ENCODE data around the gene SPAG8.

The SPAG8 gene

DNA sequence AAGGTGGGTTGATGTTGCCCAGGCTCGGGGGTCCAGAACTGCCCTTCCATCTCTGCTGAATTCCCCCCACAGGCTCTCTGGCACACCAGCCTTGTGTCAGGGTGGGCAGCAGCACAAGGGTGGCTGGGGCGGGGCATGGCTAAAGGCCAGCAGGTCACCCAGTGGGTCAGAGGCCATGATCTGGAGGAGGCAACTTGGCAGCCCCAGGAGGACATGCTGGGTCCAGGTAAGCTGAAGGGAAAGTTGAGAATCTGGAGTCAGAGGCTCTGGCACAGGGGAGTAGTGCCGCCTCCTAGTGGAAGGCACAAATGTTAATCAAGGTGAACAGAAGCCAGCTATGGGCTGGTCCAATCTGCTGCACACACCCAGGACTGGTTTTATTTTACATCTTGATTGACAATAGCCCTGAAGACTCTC lies 23.2 kb upstream of the SPAG8 start:
- no peaks in the 10 kb centered on the region for H3K9me3 ChIP-seq
- no peaks in the 10 kb centered on the region for H3K36me3 ChIP-seq
- TF ChIP-seq, protein P1, sequence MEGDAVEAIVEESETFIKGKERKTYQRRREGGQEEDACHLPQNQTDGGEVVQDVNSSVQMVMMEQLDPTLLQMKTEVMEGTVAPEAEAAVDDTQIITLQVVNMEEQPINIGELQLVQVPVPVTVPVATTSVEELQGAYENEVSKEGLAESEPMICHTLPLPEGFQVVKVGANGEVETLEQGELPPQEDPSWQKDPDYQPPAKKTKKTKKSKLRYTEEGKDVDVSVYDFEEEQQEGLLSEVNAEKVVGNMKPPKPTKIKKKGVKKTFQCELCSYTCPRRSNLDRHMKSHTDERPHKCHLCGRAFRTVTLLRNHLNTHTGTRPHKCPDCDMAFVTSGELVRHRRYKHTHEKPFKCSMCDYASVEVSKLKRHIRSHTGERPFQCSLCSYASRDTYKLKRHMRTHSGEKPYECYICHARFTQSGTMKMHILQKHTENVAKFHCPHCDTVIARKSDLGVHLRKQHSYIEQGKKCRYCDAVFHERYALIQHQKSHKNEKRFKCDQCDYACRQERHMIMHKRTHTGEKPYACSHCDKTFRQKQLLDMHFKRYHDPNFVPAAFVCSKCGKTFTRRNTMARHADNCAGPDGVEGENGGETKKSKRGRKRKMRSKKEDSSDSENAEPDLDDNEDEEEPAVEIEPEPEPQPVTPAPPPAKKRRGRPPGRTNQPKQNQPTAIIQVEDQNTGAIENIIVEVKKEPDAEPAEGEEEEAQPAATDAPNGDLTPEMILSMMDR (IDR thresholded peaks at IDR 0.05), result no peak
- H3K4me3 ChIP-seq (ENCODE audit: low read depth in 1 of 2, low read length in 1 of 2), result no peak overlapping the region
- H3K4me1 ChIP-seq (ENCODE audit: control insufficient read depth in 1 of 2, insufficient read depth in 1 of 2, low read depth in 1 of 2, low read length in 1 of 2), result peaks cover 36 to 50% of the 10 kb centered on the region in 2 experiments
- H3K27ac ChIP-seq, result no peak overlapping the region
- peaks cover 72% of the 10 kb centered on the region for H3K27me3 ChIP-seq

DNA sequence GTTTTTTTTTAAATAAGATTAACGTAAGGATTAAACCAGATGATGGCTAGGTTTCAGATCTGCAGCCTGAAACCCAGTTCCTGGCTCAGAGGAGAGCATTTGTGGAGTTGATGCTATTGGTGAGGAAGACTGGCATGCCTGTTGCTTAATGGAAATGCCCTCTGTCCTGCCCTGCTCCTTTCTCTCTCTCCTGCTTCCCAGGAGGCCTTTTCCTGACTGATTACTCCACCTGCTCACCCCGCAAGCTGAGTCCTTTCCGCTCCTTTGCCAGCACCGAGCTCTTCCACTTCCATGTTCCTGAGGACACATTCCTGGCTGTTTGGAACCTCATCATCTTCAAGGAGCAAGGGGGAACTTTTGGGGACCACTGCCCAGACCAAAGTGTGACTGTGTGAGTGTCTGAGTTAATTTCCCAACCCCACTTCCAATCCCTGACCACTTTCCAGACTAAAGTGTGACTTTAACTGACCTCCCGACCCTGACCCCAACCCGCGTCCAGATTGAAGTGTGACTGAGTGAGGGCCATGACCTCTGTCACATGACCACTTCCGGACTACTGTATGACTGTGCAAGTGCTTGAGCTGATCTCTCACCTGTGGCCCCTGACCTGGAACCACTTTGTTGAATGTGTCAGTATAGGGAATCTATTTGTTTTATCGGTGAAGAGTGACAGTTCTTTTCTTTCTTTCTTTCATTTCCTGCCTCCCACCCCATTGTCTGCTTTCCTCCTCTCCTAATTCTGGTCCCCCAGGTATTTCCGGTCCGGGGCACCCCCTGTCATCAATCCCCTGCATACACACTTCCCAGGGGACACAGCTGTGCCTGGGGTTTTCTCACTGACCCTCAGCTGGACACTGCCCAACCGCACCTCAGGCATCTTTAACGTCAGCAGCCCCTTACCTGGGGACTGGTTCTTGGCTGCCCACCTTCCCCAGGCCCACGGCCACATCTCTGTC lies 22.5 kb upstream of the SPAG8 start:
- TF ChIP-seq, protein P1 (IDR thresholded peaks at IDR 0.05), result no peak
- Histone ChIP-seq H3K36me3 (no peaks in the 10 kb centered on the region), H3K9me3 (no peaks in the 10 kb centered on the region), H3K27me3 (peaks cover 72% of the 10 kb centered on the region), H3K4me3 (ENCODE audit: low read depth in 1 of 2, low read length in 1 of 2) (peak overlapping the region in 1 of 2 experiments; percentile 47), H3K27ac (peak overlapping the region; percentile 81), H3K4me1 (ENCODE audit: control insufficient read depth in 1 of 2, insufficient read depth in 1 of 2, low read depth in 1 of 2, low read length in 1 of 2) (peaks cover 39 to 53% of the 10 kb centered on the region in 2 experiments)

DNA sequence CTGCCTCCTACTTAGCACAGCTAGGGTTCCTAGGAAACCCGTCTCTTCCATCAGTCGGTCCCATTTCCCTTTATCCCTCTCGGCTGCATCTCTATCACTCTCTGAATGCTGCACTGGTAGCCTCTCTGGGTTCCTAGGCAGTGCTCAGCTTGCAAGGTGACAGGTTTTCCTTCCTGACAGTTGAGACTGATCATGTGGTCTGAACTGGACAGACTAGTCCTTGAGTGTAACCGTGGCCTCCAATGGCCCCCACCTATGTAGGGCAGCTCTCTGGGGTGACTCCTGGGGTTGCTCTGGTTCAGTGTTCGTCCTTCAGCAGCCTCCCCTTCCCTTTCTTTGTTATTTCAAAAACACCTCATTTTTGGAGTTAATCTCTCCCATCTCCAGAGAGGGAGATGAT lies 20.8 kb upstream of the SPAG8 start:
- Histone ChIP-seq H3K27me3 (peaks cover 68% of the 10 kb centered on the region), H3K27ac (peak overlapping the region; percentile 81), H3K36me3 (no peaks in the 10 kb centered on the region), H3K4me3 (ENCODE audit: low read depth in 1 of 2, low read length in 1 of 2) (peak overlapping the region in 1 of 2 experiments; percentile 47), H3K9me3 (no peaks in the 10 kb centered on the region), H3K4me1 (ENCODE audit: control insufficient read depth in 1 of 2, insufficient read depth in 1 of 2, low read depth in 1 of 2, low read length in 1 of 2) (peaks cover 48 to 61% of the 10 kb centered on the region in 2 experiments)
- TF ChIP-seq, protein P1 (IDR thresholded peaks at IDR 0.05), result no peak

DNA sequence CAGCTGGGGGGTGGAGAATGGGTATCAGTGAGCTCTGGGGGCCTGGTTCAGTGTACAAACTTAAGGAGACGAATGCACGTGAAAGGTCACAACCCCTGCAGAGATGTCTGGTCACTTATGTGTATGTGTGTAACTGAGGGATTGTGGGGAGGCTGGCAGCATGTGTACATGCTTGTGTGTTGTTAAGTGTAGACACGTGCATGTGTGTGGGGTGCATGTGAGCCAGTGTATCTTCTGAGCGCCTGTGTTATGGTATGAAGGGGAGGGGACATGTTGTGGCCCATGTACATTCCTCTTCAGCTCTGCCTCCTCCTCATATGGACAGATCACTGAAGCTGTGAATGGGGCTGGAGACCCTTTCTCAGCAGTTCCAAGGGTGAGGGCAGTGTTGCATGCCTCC lies 19.0 kb upstream of the SPAG8 start:
- H3K27me3 ChIP-seq, result peaks cover 67% of the 10 kb centered on the region
- no peak overlapping the region for H3K27ac ChIP-seq
- peaks cover 46 to 57% of the 10 kb centered on the region in 2 experiments for H3K4me1 ChIP-seq (ENCODE audit: control insufficient read depth in 1 of 2, insufficient read depth in 1 of 2, low read depth in 1 of 2, low read length in 1 of 2)
- H3K36me3 ChIP-seq, result no peaks in the 10 kb centered on the region
- no peak overlapping the region for H3K4me3 ChIP-seq (ENCODE audit: low read depth in 1 of 2, low read length in 1 of 2)
- TF ChIP-seq, protein P1 (IDR thresholded peaks at IDR 0.05), result no peak
- H3K9me3 ChIP-seq, result no peaks in the 10 kb centered on the region

DNA sequence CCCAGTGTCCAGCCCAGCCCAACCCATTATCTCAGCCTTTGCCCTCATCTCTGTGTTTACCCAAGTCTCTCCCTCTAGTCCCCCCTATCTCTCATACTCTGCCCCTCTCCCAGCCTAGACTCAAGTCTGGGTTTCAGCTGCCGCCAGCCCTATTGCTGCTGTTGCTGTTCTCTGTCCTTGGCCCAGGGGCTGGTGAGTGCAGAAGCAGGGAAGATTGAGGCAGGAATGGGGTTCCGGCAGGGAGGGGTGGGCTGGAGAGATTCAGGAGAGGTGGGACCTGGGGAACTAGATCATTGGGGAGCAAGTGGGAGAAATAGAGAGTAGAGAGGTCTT lies 17.7 kb upstream of the SPAG8 start:
- Histone ChIP-seq H3K9me3 (no peaks in the 10 kb centered on the region), H3K27me3 (peaks cover 63% of the 10 kb centered on the region), H3K27ac (peak overlapping the region; percentile 8), H3K4me1 (ENCODE audit: control insufficient read depth in 1 of 2, insufficient read depth in 1 of 2, low read depth in 1 of 2, low read length in 1 of 2) (peaks cover 33 to 44% of the 10 kb centered on the region in 2 experiments), H3K36me3 (no peaks in the 10 kb centered on the region), H3K4me3 (ENCODE audit: low read depth in 1 of 2, low read length in 1 of 2) (peak overlapping the region; percentile 69 to 83)
- TF ChIP-seq, protein P1 (IDR thresholded peaks at IDR 0.05), result no peak
